GM12864 (cell line): Measurements from ENCODE around the gene SLC37A2.

Experiments
- DNase-seq: peaks from one replicate; pipeline ENCODE4 v3.0.0-alpha.2; 2011; ENCODE audit warnings: low read depth
- H3K4me3 ChIP-seq: 2 replicates; pipeline ENCODE4 v1.5.1; 2011; ENCODE audit warnings: mild to moderate bottlenecking, low read depth, low read length, control low read depth
- TF ChIP-seq, protein P1 (sequence below): IDR thresholded peaks from 2 replicates; pipeline ENCODE4 v1.5.1; 2011; ENCODE audit warnings: low read depth, mild to moderate bottlenecking, moderate library complexity, low read length, control low read depth, inconsistent platforms; ENCODE audit errors: missing control alignments

The SLC37A2 gene

GRCh38 chr11:125074511-125075241, 11.6 kb downstream of the SLC37A2 start:
- DNase-seq: no peak
- no peak overlapping the region for H3K4me3 ChIP-seq
- TF ChIP-seq, protein P1, sequence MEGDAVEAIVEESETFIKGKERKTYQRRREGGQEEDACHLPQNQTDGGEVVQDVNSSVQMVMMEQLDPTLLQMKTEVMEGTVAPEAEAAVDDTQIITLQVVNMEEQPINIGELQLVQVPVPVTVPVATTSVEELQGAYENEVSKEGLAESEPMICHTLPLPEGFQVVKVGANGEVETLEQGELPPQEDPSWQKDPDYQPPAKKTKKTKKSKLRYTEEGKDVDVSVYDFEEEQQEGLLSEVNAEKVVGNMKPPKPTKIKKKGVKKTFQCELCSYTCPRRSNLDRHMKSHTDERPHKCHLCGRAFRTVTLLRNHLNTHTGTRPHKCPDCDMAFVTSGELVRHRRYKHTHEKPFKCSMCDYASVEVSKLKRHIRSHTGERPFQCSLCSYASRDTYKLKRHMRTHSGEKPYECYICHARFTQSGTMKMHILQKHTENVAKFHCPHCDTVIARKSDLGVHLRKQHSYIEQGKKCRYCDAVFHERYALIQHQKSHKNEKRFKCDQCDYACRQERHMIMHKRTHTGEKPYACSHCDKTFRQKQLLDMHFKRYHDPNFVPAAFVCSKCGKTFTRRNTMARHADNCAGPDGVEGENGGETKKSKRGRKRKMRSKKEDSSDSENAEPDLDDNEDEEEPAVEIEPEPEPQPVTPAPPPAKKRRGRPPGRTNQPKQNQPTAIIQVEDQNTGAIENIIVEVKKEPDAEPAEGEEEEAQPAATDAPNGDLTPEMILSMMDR: no peak

GRCh38 chr11:125075242-125075625, 12.1 kb downstream of the SLC37A2 start:
- DNase-seq: no peak
- no peak overlapping the region for H3K4me3 ChIP-seq
- TF ChIP-seq, protein P1: no peak

DNA sequence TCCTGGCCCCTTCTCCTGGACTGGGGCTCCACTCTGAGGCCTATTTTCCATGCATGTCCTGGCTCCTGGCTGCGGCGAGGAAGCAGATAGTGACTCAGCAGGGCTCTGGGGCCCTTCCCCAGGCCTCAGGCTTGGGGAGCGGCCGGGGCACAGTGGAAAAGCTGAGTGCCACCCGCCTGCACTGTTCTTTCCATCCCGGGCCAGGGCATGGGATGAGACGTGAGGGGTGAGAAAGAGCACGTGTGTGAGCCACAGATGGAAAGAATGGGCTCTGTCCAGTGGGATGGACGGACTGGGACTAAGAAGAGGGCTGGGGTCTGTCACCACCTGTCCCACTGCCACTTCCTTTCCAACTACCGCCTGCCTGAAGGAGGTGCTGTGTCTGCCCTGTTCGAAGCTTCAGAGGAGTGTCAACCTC, 12.8 kb downstream of the SLC37A2 start:
- DNase-seq: no peak
- TF ChIP-seq, protein P1: peak; percentile 11

GRCh38 chr11:125076378-125076945, 13.4 kb downstream of the SLC37A2 start:
- TF ChIP-seq, protein P1: no peak
- DNase-seq: no peak
- H3K4me3 ChIP-seq: no peak overlapping the region

More for the DNA sequence above, 12.8 kb downstream of the SLC37A2 start:
- H3K4me3 ChIP-seq: no peak overlapping the region

- DNase-seq: no peak
- H3K4me3 ChIP-seq: no peak overlapping the region
- TF ChIP-seq, protein P1: no peak
Observed at GRCh38 chr11:125078016-125078415, 14.9 kb downstream of the SLC37A2 start.

DNA sequence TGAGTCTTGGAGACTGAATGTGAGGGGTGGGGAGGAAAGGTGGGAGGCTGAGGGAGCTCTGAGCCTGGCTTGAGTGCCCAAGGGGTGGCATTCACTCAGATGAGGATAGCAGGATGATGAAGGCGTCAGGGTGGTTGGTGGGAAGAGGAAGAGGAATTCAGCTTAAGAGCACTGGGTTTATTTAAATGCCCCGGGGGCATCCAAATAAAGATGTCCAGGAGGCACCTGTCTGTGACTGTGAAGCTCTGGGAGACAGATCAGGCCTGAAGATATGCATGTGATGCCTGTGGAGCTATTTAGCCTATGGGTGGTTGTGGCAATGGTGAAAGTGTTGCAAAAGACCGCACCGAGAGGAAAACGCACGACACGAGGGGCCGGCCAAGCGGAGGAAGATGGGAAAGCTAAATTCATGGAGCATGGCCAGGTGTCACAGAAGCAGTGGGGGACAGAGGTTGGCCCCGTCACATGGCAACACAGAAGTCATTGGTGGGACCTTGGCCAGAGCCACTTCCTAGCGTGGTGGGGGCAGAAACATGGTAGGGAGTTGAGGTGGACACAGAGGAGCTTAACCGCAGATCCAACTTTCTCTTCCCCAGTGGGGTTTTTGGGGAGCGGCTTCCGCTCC, 15.5 kb downstream of the SLC37A2 start:
- no peak overlapping the region for H3K4me3 ChIP-seq
- DNase-seq: no peak
- TF ChIP-seq, protein P1: no peak
